HG02798 (cell line): ENCODE results near the gene MINPP1.
"Not testable (repeated sequence)": the region's sequence is repeated elsewhere in the genome, so short reads cannot be mapped to it uniquely, and the experiment has no call there.

ENCODE experiments used
- ATAC-seq: cut with Tn5 transposase; IDR thresholded peaks from one replicate; pipeline ENCODE4 v1.9.1; 2021; ENCODE audit warnings: mild to moderate bottlenecking; ENCODE audit not compliant: unreplicated experiment, poor library complexity

MINPP1 gene

DNA sequence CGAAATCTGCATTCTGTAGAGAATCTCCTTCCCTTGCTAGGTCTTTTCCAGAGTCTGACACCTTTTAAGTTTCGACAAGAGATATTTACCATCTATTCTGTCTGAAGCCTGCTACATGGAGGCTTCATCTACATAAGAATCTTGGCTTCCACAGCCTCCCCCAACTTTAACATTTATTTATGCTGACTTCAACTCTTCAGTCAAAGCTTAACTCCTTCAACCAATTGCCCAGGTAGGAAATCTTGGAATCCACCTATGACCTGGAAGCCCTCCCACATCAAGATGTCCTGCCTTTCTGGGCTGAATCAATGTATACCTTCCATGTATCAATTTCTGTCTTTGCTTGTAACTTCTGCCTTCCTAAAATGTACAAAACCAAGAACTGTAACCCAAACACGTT, 54.7 kb downstream of the MINPP1 start:
- no peak for ATAC-seq

DNA sequence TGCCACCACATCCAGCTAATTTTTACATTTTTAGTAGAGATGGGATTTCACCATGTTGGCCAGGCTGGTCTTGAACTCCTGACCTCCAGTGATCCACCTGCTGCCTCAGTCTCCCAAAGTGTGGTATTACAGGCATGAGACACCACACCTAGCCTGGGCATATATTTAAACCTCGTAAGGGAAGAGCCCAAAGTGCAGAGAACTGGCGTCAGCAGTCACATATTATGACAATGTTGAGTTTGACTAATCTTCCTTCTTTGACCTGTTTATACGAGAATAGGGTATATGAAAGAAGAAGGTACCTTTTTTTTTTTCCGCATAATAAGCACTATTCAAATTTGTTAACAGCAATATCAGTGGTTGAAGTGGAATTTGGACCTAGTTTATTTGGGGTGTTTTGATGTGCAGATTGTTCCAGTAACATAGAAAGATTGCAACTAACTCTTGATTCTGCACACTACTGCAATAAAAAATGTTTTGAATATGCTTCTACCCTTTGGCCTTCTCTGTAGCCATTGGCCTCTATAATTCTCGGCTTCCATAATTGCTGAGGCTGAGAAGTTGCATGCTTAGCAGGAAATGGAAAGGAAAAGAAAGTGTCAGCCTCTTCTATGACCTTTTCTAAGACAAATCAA, 55.9 kb downstream of the MINPP1 start:
- ATAC-seq, result no peak

DNA sequence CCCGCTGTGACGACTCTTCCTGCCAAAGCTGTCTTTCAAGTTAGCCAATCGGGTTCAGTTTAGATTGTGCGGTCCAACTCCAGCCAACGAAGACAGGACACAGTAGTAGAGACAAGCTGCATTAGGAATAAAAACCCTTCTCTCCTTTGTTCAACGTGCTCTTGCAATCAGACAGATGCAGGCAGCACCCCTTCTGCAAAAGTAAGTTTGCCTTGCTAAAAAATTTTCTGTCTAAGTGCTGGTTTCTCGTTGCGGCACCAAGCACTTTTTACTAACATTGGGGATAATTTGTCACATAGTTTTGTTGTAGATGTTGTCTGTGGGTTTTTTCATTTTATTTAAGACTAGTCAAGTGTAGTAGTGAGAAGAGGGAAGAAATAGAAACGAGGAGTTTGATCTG, 58.1 kb downstream of the MINPP1 start:
- ATAC-seq, result no peak

DNA sequence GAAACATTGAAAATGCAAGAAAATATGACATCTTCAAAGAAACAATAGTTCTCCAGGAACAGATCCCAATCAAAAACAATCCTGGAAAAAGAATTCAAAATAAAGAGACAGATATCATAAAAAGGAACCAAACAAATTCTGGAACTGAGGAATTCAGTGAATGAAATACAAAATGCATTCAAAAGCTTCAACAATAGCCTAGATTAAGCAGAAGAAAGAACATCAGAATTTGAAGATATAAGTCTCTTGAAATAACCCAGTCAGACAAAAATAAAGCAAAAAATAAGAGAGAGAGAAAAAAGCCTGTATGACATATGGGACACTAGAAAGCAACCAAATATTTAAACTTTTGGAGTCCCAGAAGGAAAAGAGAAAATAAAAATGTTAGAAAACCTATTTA, 60.3 kb downstream of the MINPP1 start:
- ATAC-seq, result no peak

DNA sequence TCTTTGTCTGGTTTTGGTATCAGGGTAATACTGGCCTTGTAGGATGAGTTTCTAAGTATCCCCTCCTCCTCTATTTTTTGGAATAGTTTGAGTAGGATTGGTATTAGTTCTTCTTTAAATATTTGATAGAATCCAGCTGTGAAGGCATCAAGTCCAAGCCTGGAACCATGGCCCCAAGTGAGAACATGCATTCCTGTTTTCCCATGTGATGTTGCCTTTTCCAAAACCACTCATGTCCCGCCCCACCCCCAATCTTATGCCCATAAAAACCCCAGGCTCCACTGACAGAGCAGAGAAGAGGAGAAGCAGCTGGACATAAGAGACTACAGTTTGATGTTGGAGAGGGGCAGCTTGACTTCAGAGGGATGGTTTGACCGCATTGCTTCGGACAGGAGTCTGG, 71.2 kb downstream of the MINPP1 start:
- ATAC-seq, result no peak

DNA sequence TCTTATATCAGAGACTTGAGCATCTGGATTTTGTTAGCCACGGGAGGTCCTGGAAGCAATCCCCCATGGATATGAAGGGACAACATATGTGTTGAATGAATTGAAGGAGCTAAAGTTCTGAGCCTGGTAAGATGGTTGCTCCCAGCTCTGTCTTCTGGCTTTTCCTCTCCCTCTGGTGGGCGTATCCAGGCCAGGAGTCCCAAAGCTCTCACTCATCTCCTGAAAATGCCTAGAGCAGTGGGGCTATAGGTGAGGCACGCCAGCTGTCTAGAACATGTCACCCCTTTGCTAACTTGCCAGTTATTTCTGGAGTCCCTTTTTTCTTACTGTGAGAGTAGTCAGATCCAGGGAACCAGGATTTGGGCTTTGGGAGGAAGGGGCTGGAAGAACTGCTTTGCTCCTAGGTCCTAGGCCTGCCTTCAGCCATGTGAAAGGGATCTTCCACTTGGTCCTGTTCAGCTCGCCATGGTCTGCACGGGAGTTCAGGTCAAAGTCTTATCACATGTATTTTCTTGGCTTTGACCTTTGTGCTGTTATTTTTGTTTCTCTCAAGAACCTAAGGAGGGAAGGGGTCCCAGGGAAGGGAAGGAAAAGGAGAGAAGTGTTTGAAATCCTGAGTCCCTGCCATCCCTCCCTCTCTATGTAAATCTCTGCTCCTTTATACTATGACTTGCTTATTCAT, 73.6 kb downstream of the MINPP1 start:
- no peak for ATAC-seq

DNA sequence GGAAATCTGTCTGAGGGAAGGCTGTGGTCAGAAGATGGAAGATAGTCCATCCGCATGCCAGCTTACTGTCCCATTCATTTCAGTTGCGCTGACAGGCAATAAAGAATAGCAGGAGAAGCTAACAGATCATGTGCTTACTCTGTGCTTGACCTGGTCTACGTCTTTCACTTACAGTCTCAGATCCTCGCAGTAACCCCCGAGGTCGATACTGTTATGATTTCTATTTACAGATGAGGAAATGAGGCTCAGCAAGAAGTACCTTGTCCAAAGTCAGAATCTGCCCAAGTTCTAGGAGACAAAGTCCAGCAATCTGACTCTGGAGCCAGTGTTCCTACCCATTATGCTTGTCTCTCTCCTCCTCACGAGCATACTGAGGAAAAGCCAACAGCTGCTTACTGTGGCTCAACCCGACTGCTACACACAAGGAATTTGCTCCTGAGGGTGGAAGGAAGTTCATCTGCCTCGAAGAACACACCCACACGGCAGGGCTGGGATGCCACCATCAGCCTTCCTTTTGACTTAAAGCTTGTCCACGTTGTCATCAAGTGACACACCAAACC, 74.2 kb downstream of the MINPP1 start:
- no peak for ATAC-seq

DNA sequence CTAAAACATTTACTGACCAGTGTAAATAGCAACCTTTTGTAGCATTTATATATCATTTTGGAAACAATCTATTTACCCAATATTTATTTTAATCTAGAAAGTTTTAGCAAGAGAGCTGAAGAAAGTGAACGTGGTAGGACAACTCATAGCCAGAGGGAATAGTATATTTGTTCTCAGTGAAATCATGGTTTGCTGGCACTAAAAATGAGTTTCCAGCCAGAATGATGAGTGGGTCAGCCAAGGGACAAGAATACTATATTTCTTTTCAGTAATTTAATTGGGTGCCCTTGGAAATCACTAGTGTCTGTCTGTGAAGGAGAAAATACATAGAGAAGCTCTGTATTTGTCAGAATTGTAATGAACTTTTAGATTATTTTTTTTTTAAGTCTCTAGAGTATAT, 74.9 kb downstream of the MINPP1 start:
- no peak for ATAC-seq

DNA sequence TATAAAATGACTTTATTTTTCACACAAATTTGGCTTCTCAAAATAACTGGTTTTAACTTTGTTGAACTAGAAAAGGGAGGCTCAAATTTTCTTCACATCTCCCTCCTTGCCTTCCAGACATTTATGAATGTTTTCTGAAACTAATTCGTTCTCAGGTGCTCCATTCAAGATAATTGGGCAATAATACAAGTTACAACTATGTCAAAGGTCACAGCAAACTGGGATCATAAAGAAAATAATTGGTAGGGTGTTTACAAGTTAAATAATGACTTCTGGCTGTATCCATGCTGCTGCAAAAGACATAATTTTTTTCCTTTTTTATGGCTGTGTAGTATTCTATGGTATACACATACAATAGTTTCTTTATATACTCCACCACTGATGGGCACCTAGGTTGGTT, 75.3 kb downstream of the MINPP1 start:
- ATAC-seq, result no peak

DNA sequence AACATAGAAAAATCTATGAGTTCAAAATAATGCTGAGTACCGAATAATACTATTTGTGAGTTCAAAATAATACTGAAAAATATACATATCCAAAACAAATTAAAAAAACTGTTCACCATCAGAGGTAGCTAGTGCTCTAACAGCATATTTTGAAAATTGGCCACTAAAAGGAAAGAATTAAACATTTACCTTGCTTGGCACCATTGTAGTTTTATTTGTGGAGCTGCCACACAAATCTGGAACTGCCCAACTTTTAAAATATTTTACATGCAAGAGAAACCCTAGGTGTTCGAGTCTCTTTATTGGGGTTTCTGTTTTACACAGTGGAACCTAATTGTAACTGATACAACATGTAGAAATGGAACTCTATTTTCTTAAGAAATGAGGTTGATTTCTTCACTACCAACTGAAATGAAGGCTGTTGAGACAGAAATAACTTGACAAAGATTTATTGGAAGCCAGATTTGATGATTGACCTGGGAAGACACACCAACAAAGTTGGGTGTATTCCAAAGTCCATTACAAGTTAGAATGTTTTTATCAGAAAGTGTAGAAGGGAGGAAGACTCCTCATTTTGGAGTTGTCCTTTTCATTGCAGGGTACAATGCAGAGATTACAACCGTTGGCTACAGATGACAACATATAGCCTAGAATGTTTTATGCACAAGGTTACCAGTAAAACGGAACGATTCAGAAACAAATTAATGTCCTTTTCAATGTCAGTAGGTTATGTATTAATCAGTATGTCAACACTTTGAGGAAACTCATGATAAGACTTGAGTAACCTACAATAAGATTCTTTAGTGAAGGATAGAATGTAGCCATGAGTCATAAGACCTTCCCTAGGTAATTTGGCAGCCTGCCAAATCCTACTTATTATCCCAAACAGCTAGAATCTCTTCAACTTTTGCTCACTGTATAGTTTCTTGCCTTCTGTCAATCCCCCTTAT, 81.1 kb downstream of the MINPP1 start:
- no peak for ATAC-seq

DNA sequence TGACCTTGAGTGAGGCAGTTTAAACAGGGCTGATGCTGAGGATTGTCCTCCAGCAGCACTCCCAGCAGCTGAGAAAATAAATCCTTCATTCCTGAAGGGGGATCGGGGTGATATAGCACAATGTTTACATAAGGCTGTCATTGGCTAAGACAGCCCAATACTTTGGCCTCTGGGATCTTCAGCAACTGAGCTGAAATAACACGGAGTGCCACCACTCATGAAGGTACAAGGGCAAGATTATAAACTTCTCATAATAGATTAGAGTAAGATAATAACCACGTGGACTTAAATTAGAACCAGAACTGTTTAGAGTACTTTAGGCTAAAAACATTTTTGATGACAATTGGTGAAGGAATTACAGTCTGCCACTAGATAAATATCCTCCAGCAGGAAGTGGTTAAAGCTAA, 85.0 kb downstream of the MINPP1 start:
- no peak for ATAC-seq

DNA sequence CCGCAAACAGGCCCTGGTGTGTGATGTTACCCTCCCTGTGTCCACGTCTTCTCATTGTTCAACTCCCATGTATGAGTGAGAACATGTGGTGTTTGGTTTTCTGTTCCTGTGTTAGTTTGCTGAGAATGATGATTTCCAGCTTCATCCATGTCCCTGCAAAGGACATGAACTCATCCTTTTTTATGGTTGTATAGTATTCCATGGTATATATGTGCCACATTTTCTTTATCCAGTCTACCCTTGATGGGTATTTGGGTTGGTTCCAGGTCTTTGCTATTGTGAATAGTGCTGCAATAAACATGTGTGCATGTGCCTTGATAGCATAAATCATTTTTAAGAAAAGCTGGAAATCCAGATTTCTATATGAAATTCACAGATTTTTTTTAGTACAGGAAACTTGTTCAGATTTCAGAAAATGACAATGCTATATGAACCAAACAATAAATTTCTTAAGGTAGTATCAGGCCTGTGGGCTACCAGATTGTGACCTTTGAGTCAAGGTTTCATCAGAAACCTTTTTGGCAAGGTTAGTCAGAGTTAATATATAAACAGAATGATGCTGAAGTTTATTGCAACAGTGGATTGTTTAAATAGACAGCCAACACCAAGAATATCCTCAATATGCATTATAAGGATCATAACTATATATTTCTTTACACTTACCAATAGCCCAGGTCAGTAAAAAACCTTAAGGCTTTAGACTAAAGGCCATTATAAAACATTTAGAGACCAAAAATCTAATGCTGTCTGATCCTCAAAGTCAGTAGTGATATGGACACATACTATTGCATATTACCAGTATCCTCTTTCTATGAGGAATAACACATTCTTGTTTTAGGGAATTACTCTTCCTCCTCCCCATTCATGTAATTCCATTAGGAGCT, 86.3 kb downstream of the MINPP1 start:
- no peak for ATAC-seq

DNA sequence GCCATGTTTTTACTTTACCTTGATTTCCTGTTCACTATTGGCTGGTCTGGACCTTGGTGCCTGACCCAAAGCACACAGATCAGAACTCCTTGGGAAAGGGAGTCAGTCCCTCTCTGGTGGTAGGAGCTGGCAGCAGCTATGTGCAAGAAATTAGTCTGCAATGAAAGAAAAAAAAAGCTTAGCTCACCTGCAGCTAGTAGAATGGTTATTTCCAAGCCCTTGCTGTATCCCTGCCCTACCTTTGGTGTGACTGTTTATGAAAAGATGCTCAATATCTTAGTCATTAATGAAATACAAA, 86.8 kb downstream of the MINPP1 start:
- ATAC-seq, result no peak

DNA sequence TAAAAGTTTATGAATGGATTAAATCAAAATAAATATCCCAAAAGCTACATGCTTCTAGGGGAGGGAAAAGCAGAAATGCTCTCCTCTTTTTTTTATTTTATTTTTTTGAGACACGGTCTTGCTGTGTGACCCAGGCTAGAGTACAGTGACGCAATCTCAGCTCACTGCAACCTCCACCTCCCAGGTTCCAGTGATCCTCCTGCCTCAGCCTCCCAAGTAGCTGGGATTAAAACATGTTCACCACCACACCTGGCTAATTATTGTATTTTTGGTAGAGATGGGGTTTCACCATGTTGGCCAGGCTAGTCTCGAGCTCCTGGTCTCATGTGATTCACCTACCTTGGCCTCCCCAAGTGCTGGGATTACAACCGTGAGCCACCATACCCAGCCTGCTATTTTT, 88.2 kb downstream of the MINPP1 start:
- not testable (repeated sequence) for ATAC-seq

DNA sequence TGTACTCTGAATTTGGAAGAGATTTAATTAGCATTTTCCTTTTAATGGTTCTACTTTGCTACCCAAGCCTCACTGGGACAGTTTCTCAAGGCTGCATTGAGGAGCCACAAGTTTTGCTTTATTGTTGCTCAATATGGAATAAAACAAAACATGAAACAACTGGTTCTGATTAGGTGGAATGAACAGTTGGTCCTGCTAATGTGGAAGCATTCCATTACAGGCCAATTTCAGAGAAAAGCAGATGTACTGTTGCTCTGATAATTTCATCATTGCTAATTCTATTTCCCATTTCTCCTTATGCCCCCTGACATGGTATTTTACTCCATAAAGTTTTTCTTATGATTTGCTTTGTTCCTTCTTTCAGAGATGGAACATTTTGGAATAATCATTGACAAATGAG, 89.0 kb downstream of the MINPP1 start:
- no peak for ATAC-seq

DNA sequence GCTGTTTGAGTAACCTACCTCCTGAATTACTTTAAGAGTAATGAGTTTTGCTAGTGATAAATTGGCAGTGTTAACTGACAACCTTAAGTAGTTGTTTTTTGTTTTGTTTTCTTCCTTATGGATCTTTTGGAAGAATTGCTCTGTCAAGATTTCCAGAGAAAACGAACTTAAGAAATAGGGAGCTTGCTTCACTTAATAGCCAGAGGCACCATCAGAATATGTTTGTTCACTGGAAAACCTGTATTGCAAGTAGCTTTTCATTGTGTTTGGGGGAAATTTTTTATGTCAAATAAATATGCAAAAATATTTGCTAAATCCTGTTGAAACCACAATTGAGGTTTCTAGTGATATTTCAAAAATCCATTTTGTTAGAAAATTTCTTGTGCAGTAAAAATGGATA, 89.5 kb downstream of the MINPP1 start:
- ATAC-seq, result no peak

DNA sequence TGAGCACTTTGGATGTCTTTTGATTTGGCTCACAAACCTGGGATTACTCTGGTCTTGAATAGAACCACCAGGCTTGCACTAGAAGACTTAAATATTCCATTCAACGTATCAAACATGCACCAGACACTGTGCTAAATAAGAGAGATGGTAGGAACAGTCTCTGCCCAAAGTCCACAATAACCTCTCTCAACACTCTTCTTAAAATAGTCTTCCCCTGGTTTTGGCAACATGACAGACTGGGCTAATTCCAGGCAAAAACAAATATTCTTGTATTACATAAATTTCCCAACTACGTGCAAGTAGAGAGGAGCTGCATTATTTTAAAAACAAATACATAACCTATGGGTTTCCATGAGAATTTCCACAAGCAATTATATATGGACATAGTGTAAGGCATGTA, 90.2 kb downstream of the MINPP1 start:
- ATAC-seq, result no peak

DNA sequence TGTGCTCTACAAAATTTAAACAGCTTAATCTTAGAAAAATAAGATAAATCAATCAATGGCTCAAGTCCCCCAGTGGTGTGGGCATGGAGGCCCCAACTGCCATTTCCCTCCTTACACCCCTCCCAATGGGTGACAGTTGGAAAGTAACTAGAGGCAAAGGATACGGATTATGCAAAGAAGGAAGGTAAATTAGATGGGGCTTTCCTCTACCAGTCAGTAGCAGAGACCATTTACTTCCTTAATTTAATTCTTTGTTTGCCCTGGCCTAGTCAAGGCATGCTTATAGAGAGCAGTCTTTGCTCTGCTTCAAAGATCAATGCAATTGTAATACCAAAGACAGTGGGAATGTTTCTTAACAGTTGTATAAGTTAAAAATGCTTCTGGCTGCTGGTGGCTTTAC, 91.7 kb downstream of the MINPP1 start:
- no peak for ATAC-seq

DNA sequence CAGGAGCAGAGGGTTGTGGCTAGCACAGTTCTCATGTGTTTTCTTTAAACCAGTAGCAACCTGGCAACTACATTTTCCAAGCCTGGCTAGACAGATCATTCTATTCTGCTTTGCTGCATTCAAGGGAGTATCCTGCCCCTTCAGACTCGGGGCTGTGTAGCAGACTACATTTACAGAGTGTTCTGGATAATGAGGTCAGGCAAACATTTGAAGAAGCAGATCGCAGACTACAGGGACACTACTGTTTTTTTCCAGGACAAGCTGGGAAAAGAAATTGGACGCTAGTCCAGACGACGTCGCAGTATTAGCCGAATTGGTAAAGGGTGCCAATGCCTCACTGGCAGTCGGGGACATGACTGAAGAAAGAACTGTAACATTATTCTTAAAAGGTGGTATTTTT, 94.0 kb downstream of the MINPP1 start:
- ATAC-seq, result no peak

DNA sequence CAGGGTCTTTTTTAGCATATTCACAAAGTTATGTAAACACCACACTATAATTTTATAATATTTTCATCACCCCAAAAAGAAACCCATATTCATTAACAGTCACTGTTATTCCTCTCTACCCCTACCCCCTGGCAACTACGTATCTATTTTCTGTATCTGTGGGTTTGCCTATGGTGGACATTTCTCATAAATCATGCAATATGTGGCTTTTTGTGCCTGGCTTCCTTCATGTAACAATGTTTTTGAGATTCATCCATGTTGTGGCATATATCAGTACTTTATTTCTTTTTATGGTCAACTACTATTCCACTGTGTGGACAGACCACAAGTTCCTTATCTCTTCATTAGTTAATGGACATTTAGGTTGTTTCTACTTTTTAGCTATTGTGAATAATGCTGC, 95.9 kb downstream of the MINPP1 start:
- no peak for ATAC-seq
